Endometrial microvascular endothelial cells (primary cell): Measurements from ENCODE around the gene DOLPP1. TPM values are rescaled to one million over a fixed set of nuclear protein-coding genes. Genes with fewer than 3 reads are reported as not detected.
"Not testable (repeated sequence)": the region's sequence is repeated elsewhere in the genome, so short reads cannot be mapped to it uniquely, and the experiment has no call there.

ENCODE experiments used
- in situ Hi-C: cut with HindIII; loops from 2 replicates; pipeline ENCODE4 v1.10.0; 2017; ENCODE audit warnings: low sequenced_read_pairs, low pct_unique_long_range_greater_than_20kb; ENCODE audit errors: inconsistent ontology term
- total RNA-seq: library from RNA; depleted of rRNA; stranded (reverse); fragments of >200 nt; gene quantifications from one replicate; pipeline ENCODE4 v1.2.3, GENCODE V29; 2015; ENCODE audit errors: inconsistent ontology term

Gene DOLPP1, protein sequence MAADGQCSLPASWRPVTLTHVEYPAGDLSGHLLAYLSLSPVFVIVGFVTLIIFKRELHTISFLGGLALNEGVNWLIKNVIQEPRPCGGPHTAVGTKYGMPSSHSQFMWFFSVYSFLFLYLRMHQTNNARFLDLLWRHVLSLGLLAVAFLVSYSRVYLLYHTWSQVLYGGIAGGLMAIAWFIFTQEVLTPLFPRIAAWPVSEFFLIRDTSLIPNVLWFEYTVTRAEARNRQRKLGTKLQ
- total RNA-seq, result 23.8 TPM

DNA sequence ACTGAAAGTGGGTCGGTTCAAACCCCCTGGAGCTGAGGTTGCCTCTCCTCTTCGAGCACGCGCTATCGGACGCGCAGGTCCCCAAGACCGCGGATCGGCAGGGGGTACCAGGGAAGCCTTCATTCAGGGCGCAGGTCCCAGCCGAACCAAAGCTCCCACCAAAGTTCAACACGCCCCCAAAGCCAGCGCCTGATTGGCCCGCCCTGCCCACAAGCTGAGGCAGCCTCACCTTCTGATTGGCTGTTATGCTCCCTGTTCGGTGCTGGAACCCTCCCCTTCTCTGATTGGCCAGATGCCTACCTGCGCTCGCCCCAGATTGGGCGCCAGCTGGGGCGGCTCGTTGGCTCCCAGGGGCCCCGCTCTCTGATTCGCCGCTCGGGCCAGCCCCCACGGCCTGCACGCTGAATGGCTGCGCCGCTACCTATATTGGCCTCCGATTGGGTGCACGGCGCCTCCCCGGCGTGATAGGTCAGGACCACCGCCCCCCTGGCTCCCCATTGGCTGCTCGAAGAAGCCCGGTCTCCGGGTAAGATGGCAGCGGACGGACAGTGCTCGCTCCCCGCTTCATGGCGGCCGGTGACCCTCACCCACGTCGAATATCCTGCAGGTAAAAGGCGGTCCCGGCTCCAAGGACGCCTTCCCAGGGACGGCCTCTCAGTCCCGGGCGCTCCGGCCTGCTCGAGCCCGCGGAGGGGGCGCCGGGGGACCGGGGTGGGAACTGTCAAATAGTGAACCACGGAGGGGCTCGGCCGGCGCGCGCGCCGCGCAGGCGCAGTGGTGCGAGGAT, at the start of gene DOLPP1:
DOLPP1 (plus strand) TSS at position 511 of the 787 bp plus-strand sequence; CDS start at position 532, 21 bp downstream.
- in situ Hi-C loops, result no loop called here

DNA sequence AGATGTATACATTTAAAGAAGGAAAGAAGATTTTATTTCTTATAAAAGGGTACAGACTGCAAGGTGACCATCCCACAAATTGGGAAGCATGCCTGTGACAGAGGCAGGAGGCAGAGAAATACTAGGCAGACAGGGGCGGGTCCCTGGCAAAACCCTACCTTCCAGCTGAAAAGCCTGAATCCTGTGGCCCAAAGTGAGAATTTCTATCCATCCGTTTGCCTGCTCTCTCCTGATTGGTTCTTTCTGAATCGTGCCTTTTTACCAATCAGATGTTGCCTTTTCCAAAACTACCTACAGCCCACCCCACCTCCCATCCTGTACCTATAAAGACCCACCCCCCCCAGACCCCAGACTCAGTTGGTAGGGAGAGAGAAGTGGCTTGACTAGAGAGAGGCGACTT, 49.4 kb upstream of the DOLPP1 start:
- in situ Hi-C loops, result no loop called here

DNA sequence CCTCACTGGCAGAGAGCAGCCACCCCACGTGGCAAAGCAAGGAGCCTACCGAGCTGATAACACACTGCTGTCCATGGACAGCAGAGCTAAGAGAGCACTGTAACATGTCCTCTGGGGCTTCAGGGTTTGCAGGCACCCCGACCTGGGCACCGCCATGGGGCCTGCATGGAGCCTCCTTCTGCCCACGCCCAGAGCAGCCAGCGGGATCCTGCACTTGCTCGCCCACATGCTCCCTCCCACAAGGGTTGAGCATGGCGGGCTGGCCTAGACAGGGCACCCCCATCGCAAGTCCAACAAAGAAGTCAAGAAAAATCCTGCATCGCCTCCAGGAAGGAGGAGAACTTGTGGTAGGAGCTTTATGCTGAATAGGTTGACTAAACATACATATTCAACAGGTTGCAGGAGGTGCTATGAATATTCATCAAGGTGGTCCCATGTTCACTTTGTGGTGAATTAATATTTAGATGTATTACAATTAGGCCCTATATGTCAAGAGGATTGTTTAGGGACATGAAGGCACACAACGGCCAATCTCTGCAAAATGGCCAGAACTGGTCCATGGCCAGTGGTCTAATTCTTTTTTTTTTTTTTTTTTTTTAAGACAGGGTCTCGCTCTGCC, 48.3 kb upstream of the DOLPP1 start:
- in situ Hi-C loops, result no loop called here

DNA sequence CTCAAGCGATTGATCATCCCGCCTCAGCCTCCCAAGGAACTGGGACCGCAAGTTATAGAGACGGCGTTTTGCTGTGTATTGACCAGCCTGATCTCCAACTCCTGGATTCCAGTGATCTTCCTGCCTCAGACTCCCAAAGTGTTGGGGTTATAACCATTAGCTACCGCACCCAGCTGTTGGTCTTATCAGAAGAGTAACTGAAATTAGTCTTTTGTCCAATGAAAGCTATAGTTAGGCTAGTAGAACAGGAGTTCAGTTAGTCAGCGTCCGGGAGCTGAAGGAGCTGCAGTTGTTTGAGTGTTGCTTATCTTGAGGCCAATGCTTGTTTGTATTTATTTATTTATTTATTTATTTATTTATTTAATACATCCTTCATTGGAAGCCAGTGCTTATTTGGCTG, 47.7 kb upstream of the DOLPP1 start:
- in situ Hi-C loops, result no loop called here

DNA sequence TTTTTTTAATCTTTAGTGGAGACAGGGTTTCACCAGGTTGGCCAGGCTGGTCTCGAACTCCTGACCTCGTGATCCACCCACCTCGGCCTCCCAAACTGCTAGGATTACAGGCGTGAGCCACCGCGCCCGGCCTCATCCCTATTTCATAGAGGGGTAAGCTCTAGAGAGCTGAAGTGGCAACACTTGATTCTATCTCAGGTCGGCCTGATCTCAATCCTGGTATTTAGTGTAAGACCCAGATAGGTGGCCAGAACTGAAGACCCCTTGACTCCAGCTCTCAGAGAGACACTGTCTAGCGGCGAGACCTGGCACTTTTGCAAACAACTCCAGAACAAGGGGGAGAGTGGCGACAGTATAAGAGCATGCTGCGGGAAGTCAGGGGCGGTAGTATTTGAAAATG, 45.1 kb upstream of the DOLPP1 start:
- in situ Hi-C loops, result not testable (repeated sequence)

DNA sequence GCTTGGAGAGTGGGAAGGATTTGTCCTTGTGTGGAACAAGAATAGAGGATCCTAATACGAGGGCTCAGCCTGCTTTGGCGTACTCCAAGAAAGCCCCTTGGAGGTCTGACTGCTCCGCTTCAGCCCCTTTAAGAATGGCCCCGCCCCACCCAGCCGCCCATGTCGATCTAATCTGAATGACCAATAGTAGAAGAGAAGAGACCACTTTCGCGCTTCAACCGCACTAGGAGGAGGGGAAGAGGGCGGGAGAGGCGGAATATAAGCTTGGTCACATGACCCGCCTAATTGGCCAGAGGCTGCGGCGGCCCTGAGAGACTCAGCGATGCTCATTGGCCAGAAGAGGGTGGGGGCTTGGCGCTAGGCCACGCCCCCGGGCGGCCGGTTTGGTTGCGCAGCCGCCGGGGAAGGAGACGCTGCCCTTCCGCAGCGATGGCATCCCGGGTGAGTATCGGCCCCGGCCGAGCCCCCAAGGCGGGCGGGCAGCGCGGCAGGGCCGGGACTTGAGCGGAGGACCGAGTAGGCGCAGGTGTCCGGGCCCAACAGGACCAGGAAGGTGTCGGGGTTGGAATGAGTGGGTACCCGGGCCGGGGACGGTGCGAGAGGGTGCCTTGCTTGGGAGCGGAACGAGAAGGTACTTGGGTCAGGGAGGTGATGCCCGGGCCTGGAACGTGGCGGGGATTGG, 44.5 kb upstream of the DOLPP1 start, which contains the start of gene MIGA2:
MIGA2 (plus strand) TSS at position 386 of the 682 bp plus-strand sequence. CDS start 3,969 bp downstream, outside the sequence.
- in situ Hi-C loops, result no loop called here

DNA sequence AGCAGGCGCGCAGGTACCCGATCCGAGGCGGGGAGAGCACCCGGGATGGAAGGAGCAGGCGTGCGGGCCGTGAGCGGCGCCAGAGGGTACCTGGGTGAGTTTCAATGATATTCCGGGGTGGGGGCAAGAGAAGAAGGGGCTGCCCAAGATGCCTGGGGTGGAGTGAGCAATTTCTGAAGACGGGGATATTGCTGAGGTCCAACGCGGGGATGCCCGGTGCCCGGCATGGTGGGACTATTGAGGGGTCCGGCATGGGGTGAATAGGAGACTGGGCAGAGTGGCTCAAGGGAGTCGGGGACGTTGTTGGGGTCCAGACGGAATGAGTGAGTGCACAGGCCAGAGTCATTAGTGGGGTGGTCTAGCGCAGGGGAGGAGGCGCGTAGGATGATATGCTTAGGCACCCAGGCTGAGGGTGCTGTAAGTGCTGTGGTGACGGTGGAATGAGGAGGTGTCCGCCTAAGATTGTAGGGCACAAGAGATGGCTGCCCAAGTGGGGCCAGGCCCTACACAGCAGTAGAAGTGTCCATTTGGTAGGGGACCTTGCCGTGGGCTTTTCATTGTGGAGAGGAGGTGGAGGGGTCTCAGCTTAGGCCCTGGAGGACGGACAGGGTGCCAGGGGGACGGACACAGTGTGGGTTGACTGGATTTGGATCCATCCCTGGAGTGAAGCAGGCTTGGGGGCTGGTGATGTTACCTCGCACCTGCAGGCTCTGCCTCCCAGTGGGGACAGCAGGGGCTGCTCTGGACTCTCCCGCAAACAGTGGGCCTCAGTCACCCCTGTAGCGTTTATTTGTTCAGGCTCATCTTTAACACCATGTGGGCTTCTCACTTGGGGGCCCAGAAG, 43.8 kb upstream of the DOLPP1 start:
- in situ Hi-C loops, result no loop called here

DNA sequence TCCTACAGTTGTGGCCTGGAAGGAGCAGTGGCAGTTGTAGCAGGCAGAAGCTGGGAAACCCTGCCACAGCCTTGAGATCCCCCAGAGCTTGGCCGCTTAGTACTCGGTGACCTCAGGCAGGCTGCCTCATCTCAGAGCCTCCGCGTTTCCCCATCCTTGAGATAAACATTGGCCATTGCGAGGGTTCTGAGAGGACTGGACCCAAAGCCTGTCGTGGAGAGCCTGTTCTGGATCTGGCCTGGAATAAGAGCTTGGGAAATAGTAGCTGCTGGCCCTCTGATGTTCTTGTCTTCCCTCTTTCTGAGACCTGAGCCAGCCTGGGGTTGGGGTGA, 43.2 kb upstream of the DOLPP1 start:
- in situ Hi-C loops, result no loop called here

DNA sequence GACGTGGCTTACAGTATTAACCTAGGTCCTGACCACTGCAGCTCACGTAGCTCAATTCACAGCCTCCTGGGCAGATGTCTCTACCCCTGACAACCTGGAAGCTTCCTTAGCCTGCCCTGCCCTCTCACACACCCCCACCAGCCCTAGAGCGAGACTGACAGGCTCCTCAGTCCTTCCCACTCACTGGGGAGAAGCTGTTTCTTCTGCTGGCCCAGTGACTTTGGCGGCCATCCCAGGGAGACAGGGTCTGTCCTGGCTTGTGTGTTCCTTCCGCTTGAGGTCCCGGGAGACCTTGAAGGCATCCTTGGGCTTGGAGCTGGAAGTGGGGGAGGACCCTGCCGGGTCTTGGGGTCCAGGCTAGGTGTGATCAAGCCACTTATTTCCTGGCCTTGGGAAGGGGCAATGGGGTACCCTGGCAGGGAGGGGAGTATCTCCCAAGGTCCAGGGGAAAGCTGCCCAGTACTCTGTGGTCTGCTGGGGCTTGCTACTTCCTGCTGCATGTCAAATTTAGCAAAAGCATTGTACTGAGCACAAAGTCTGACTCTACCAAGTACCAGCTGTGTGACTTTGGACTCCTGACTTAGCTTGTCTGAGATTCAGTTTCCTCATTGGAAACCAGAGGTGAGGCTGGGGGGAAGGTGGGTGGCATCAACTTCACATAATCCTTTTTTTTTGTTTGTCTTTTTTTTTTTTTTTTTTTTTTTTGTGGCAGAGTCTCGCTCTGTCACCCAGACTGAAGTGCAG, 42.6 kb upstream of the DOLPP1 start:
- in situ Hi-C loops, result no loop called here

DNA sequence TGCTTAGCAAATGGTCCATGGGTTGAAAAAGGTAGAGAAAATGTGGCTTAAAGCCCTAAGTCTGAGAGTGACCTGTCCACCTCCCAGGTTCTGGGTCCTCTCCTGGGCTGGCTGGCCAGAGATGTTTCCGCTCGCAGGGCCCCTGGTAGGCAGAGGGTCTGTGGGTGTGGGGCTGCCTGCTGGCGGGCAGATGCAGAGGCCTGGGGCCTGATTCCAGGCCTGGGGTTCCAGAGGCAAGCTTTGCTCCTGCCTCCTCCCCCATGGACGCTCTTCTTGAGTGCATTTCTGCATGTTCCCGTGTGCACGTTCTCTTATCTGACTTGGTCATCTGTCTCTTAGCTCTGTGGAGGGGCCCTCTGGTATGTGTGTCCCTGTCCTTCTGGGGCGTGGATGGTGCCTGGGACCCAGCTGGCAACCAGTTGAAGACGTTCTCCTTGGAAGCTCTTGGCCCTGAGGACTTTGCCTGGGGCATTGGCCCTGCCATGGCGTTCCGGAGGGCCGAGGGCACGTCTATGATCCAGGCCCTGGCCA, 40.7 kb upstream of the DOLPP1 start:
- in situ Hi-C loops, result no loop called here

DNA sequence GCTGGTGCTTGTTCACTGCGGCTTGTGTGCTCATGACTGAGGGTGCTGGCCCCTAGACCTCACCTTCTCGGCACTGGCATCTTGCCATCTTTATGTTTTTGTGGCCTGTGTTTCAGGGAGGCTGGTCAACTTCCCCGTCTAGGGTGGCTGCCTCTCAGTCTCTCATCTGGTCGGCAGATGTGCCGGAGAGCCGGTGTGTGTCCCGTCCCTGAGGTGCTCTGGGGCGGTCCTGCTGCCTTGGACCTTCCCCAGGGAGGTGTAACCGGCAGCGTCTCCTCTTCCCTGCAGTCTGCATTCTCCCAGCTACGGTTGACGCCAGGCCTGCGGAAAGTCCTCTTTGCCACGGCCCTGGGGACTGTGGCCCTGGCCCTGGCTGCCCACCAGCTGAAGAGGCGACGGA, 38.9 kb upstream of the DOLPP1 start:
- in situ Hi-C loops, result no loop called here

DNA sequence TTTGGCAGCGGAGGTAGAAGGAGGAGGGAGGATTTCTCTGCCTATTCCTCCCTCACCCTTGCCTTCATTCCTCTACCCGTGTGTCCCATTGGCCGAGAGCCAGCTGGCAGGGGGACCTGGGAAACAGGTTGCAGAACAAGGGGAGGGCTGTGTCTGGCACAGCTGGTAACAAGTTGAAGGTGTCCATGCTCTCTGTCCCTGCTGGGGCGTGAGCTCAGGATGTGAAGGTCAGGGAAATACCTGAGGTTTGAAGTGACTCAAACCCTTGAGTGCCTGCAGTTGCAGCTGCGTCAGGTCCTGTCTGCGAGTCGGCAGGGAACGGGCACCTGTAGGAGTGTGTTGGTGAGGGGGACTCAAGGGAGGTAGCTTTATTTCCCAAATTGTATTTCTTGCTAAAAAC, 28.3 kb upstream of the DOLPP1 start:
- in situ Hi-C loops, result no loop called here

DNA sequence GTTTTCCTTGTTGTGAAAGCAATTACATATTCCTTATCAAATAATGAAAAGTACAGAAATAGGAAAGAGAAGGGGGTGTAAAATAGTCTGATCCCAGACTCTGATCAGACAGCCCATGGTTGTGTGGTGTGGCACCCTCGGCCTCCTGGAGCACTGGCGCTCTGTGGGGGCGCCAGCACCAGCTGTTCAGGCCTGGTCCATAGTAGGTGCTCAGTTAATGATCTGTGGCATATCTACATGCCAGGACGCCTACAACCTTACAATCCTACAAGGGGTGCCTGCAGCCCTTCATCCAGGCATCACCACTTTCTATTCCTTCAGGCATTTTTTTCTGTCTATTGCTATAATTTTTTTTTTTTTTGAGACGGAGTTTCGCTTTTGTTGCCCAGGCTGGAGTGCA, 27.9 kb upstream of the DOLPP1 start:
- in situ Hi-C loops, result no loop called here

DNA sequence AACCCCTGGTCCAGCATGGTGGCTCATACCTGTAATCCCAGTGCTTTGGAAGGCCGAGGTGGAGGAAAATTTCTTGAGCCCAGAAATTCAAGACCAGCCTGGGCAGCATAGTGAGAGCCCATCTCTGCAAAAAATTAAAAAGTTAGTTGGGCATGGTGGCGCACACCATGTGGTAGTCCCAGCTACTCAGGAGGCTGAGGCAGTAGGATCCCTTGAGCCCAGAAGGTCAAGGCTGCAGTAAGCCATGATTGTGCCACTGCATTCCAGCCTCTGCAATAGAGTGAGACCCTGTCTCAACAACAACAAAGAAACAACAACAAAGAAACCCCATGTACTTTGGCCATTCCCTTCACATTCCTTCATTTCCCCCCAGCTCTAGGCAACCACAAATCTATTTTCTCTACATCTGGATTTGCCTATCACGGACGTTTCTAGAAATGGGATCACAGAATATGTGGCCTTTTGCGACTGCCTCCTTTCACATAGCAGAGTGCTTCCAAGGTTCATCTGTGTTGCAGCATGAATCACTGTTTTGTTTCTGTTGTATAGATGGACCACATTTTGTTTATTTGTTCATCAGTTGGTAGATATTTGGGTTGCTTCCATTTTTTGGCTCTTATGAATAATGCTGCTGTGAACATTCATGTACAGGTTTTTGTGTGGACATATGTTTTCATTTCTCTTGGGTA, 26.6 kb upstream of the DOLPP1 start:
- in situ Hi-C loops, result no loop called here

DNA sequence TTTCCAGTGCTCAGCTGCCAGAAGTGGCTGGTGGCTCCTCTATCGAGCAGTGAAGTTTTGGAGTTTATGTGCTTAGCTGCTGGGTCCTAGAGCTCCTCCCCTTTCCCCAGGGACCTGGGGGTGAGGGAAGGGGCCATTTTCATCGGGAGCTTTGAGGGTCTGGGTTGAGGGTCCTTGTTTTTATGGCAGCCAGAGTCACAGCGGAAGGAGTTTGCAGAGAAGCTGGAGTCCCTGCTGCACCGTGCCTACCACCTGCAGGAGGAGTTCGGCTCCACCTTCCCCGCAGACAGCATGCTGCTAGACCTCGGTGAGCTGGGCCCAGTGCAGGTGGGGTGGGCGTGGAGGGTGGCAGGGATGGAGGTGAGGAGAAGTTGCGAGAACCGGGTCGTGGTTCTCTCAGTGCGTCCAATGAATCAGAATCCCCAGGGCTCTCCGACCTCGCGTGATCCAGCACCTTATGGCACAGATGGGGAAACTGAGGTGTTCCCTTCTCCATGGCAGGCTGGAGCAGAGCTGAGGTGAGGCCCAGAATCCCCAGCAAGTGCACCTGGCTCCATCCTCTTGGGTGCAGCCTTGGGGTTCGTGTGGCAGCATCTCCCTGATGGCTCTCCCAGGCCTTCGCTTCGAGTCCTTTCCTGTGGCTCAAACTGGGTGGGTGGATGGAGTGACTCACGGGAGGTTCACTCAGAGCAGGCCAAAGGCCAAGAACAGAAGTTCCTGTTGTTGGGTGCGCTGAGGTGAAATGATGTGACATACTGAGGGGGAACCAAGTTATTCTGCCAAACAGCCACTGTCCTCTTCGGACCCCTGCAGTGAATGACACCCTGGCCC, 21.7 kb upstream of the DOLPP1 start:
- in situ Hi-C loops, result no loop called here
